CD14-positive monocyte (primary cell): ENCODE measurements around the gene MMP28. TPM values are rescaled to one million over a fixed set of nuclear protein-coding genes. Genes with fewer than 3 reads are reported as not detected.

ENCODE experiments used
- DNase-seq, 3 donors: peaks; one replicate each; pipeline ENCODE4 v3.0.0-alpha.2; 2011 to 2022
- H2AFZ ChIP-seq: 2 replicates; pipeline ENCODE4 v1.6.0; 2012; ENCODE audit warnings: mild to moderate bottlenecking, low read depth, low read length, inconsistent platforms; ENCODE audit not compliant: insufficient read depth, poor library complexity, severe bottlenecking
- H3K27ac ChIP-seq, 2 donors: 1 replicate in 1 of 2; 2 replicates in 1 of 2; pipeline ENCODE4 v1.5.1; 2012 to 2013; ENCODE audit warnings: low read length in 2 of 2, control low read depth in 1 of 2, inconsistent platforms in 1 of 2, low read depth in 1 of 2, mild to moderate bottlenecking in 1 of 2
- H3K27me3 ChIP-seq, 2 donors: one replicate each; pipeline versions ENCODE4 v1.6.0 to v1.6.1; 2011 to 2013; ENCODE audit warnings: low read length in 2 of 2; ENCODE audit not compliant: control insufficient read depth in 2 of 2, insufficient read depth in 2 of 2
- H3K36me3 ChIP-seq, 2 donors: replicated peaks in 1 of 2; 1 replicate in 1 of 2; 2 replicates in 1 of 2; pipeline versions ENCODE4 v1.5.1 to v1.6.1; 2012 to 2013; ENCODE audit warnings: low read length in 2 of 2, control low read depth in 1 of 2, inconsistent platforms in 1 of 2, mild to moderate bottlenecking in 1 of 2; ENCODE audit not compliant: insufficient read depth in 2 of 2, control insufficient read depth in 1 of 2
- H3K4me1 ChIP-seq, 2 donors: 1 replicate in 1 of 2; 2 replicates in 1 of 2; pipeline versions ENCODE4 v1.5.1 to v1.6.1; 2012 to 2013; ENCODE audit warnings: low read length in 2 of 2, control low read depth in 1 of 2, inconsistent platforms in 1 of 2, mild to moderate bottlenecking in 1 of 2, moderate library complexity in 1 of 2; ENCODE audit not compliant: insufficient read depth in 2 of 2, control insufficient read depth in 1 of 2
- H3K4me2 ChIP-seq: replicated peaks from 2 replicates; pipeline ENCODE3; 2012; ENCODE audit warnings: low read length, moderate library complexity, mild to moderate bottlenecking; ENCODE audit not compliant: poor library complexity, severe bottlenecking; ENCODE audit errors: extremely low read depth
- H3K4me3 ChIP-seq, 3 experiments: fragments of 200-600 bp in 1 of 3; sonication (generic) in 1 of 3; replicated peaks in 1 of 3; 1 replicate in 2 of 3; 2 replicates in 1 of 3; pipeline ENCODE4 v1.5.1; 2011 to 2013; ENCODE audit warnings: low read length in 3 of 3, mild to moderate bottlenecking in 3 of 3, control low read depth in 2 of 3, low read depth in 2 of 3, inconsistent platforms in 1 of 3, moderate library complexity in 1 of 3
- H3K79me2 ChIP-seq: 2 replicates; pipeline ENCODE4 v1.6.0; 2012; ENCODE audit warnings: mild to moderate bottlenecking, control low read depth, inconsistent platforms, low read length, moderate library complexity; ENCODE audit not compliant: insufficient read depth
- H3K9ac ChIP-seq: 2 replicates; pipeline ENCODE4 v1.6.0; 2017; ENCODE audit warnings: low read length, mild to moderate bottlenecking; ENCODE audit not compliant: insufficient read depth, poor library complexity, severe bottlenecking
- H3K9me3 ChIP-seq, 2 donors: replicated peaks in 1 of 2; 1 replicate in 1 of 2; 2 replicates in 1 of 2; pipeline versions ENCODE4 v1.5.1 to v1.6.1; 2012 to 2013; ENCODE audit warnings: low read length in 2 of 2, control low read depth in 1 of 2; ENCODE audit not compliant: control insufficient read depth in 1 of 2, insufficient read depth in 1 of 2
- H4K20me1 ChIP-seq: 2 replicates; pipeline ENCODE4 v1.6.0; 2012; ENCODE audit warnings: mild to moderate bottlenecking, low read length, control low read depth, moderate library complexity; ENCODE audit not compliant: insufficient read depth
- H3K27ac Mint-ChIP-seq, 7 donors: one replicate each; pipeline ENCODE4 v1.8.0; 2020; ENCODE audit warnings: mild to moderate bottlenecking in 7 of 7, mixed read lengths in 7 of 7, moderate library complexity in 6 of 7, inconsistent platforms in 2 of 7
- H3K27me3 Mint-ChIP-seq, 3 donors: one replicate each; pipeline ENCODE4 v1.8.0; 2021 to 2022; ENCODE audit warnings: low read depth in 3 of 3, mild to moderate bottlenecking in 3 of 3, mixed read lengths in 3 of 3, moderate library complexity in 3 of 3, inconsistent platforms in 1 of 3
- H3K36me3 Mint-ChIP-seq, 2 donors: one replicate each; pipeline ENCODE4 v1.8.0; 2020; ENCODE audit warnings: mixed read lengths in 2 of 2, inconsistent platforms in 1 of 2, mild to moderate bottlenecking in 1 of 2
- H3K4me1 Mint-ChIP-seq: one replicate; pipeline ENCODE4 v1.8.0; 2020; ENCODE audit warnings: mild to moderate bottlenecking, mixed read lengths
- H3K4me3 Mint-ChIP-seq, 2 donors: one replicate each; pipeline ENCODE4 v1.8.0; 2020; ENCODE audit warnings: mild to moderate bottlenecking in 2 of 2, mixed read lengths in 2 of 2, moderate library complexity in 1 of 2
- H3K9me3 Mint-ChIP-seq, 7 donors: one replicate each; pipeline ENCODE4 v1.8.0; 2020 to 2022; ENCODE audit warnings: mixed read lengths in 7 of 7, mild to moderate bottlenecking in 6 of 7, moderate library complexity in 6 of 7, inconsistent platforms in 2 of 7
- WGBS: methylation state at CpG from one replicate; pipeline ENCODE4 v1.1.5; 2013; ENCODE audit warnings: missing lambda C conversion rate; ENCODE audit not compliant: insufficient coverage; 5-methylcytosine and 5-hydroxymethylcytosine counted together
- intact Hi-C, 2 donors: fragments of 100-400 bp; cut with micrococcal nuclease; formaldehyde crosslinking; loops; one replicate each; pipeline versions ENCODE4 v1.15.0 to v1.15.1; 2023
- polyA plus RNA-seq, 3 donors: library from polyadenylated mRNA; depleted of rRNA in 1 of 3; unstranded in 2 of 3; stranded (reverse) in 1 of 3; fragments of 300-500 nt in 2 of 3; fragments of >200 nt in 1 of 3; fragmentation: Illumina TruSeq in 2 of 3; gene quantifications; 1 replicate in 2 of 3; 2 replicates in 1 of 3; pipeline ENCODE4 v1.2.3, GENCODE V29; 2012 to 2021
- TF ChIP-seq, protein P1 (sequence below): fragments of 200-600 bp; IDR thresholded peaks from one replicate; pipeline ENCODE4 v1.8.0; 2022; ENCODE audit warnings: antibody characterized with exemption, mild to moderate bottlenecking

Gene MMP28
- polyA plus RNA-seq, 3 donors, result not detected

DNA sequence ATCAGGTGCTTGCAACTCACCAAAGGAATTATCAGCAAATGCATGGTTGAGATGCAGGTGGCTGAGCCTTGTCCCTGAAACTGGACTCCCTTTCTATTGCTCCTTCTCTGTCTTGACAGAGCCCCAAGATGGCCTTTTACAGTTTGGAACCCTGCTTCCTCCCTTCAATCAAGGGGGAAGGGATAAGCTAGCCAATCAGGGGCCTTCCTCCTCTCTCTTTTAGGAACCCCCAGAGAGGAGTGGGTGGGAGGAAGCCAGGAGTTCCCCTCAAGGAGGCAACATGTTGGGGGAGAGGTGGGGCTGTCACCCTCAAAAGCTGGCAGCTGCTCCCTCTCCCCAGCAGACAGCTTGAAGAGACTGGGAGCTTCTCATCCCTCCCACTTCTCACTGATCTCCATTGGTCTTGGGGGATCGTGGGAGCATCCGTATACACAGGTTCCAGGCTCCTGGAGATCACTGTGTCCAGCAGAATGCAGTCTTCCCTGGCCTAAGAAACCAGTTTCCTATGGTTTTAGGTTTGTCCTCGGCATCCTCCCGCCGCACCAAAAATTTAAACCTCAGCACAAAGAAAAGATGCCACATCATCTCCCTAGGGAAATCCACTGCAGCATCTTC, 56.8 kb downstream of the MMP28 start:
- WGBS, result 72% methylated on average over 2 of the region's 5 CpGs
- Mint-ChIP-seq H3K4me3 (no peak overlapping the region), H3K4me1 (peaks cover 6% of the 10 kb centered on the region), H3K36me3 (no peaks in the 10 kb centered on the region), H3K9me3 (peaks cover 0 to 8% (median 0%) of the 10 kb centered on the region in 7 donors), H3K27me3 (peaks cover 33 to 47% (median 36%) of the 10 kb centered on the region in 3 donors), H3K27ac (no peak overlapping the region)
- no peak for DNase-seq
- H3K27ac ChIP-seq, result no peak overlapping the region
- no peak overlapping the region for H3K4me3 ChIP-seq
- H3K9ac ChIP-seq, result no peak overlapping the region
- TF ChIP-seq, protein P1, sequence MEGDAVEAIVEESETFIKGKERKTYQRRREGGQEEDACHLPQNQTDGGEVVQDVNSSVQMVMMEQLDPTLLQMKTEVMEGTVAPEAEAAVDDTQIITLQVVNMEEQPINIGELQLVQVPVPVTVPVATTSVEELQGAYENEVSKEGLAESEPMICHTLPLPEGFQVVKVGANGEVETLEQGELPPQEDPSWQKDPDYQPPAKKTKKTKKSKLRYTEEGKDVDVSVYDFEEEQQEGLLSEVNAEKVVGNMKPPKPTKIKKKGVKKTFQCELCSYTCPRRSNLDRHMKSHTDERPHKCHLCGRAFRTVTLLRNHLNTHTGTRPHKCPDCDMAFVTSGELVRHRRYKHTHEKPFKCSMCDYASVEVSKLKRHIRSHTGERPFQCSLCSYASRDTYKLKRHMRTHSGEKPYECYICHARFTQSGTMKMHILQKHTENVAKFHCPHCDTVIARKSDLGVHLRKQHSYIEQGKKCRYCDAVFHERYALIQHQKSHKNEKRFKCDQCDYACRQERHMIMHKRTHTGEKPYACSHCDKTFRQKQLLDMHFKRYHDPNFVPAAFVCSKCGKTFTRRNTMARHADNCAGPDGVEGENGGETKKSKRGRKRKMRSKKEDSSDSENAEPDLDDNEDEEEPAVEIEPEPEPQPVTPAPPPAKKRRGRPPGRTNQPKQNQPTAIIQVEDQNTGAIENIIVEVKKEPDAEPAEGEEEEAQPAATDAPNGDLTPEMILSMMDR, result no peak
- no peaks in the 10 kb centered on the region for H3K9me3 ChIP-seq
- H3K27me3 ChIP-seq, result peaks cover 7 to 27% of the 10 kb centered on the region in 2 donors
- H3K79me2 ChIP-seq, result no peaks in the 10 kb centered on the region
- H4K20me1 ChIP-seq, result no peaks in the 10 kb centered on the region
- no peaks in the 10 kb centered on the region for H3K36me3 ChIP-seq
- no peaks in the 10 kb centered on the region for H3K4me1 ChIP-seq
- no peak overlapping the region for H3K4me2 ChIP-seq
- intact Hi-C loops, result no loop called here
- H2AFZ ChIP-seq, result no peak overlapping the region

DNA sequence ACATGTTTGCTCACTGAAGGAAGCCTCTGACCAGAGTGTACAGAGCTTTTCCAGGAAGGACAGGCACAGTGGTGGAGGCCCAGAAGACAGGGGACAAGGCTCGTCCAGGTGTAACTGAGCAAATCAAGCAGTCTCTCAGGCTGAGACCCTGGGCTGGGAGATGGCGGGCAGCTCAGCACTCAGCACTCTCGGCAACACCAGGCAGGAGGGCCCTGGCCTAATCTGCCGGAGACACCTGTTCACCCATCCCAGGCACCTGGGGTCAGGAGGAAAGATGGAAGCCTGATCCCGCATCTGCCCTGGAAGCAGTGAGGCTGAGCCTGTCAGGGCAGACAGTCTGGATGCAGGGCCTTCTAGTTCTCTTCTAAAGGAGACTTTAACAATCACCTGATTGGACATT, 59.2 kb downstream of the MMP28 start:
- Histone ChIP-seq H3K4me3 (no peak overlapping the region), H3K4me2 (no peak overlapping the region), H3K79me2 (no peaks in the 10 kb centered on the region), H3K27me3 (peaks cover 8 to 26% of the 10 kb centered on the region in 2 donors), H3K27ac (no peak overlapping the region), H3K9ac (no peak overlapping the region), H3K36me3 (no peaks in the 10 kb centered on the region), H4K20me1 (no peaks in the 10 kb centered on the region), H2AFZ (no peak overlapping the region), H3K4me1 (peaks cover 2 to 4% of the 10 kb centered on the region in 2 donors), H3K9me3 (no peaks in the 10 kb centered on the region)
- Mint-ChIP-seq H3K36me3 (peaks cover 0 to 1% of the 10 kb centered on the region in 2 donors), H3K9me3 (peaks cover 0 to 5% (median 0%) of the 10 kb centered on the region in 7 donors), H3K4me1 (peaks cover 4% of the 10 kb centered on the region), H3K27me3 (peaks cover 28 to 44% (median 39%) of the 10 kb centered on the region in 3 donors), H3K4me3 (no peak overlapping the region), H3K27ac (no peak overlapping the region)
- TF ChIP-seq, protein P1, result no peak
- WGBS, result 100% methylated on average over 5 of the region's 5 CpGs
- DNase-seq, result no peak
- intact Hi-C loops, result no loop called here
